Measurements from ENCODE around the gene ANGPTL3.

The ANGPTL3 gene

GRCh38 chr1:62625415-62625814 lies 28.1 kb downstream of the ANGPTL3 start:
- no peak for DNase-seq (ENCODE audit: low read depth, low spot score)
- Histone ChIP-seq H3K9me3 (ENCODE audit: insufficient read depth, low read length) (no peaks in the 10 kb centered on the region), H3K9ac (ENCODE audit: insufficient read length, low read depth) (no peak overlapping the region), H3K4me3 (ENCODE audit: insufficient read length, low read depth) (no peak overlapping the region), H3K36me3 (ENCODE audit: insufficient read depth, insufficient read length, low read length) (peaks cover 12% of the 10 kb centered on the region), H3K4me1 (ENCODE audit: insufficient read depth, insufficient read length) (no peaks in the 10 kb centered on the region), H3K27me3 (ENCODE audit: insufficient read depth, insufficient read length) (no peaks in the 10 kb centered on the region)
- no peak for TF ChIP-seq ZNF274 (IDR thresholded peaks at IDR 0.05; ENCODE audit: low read depth, low read length)
- TF ChIP-seq YY1 (IDR thresholded peaks at IDR 0.05; ENCODE audit: insufficient read depth, insufficient read length), result no peak
- TF ChIP-seq SUZ12 (IDR thresholded peaks at IDR 0.05; ENCODE audit: extremely low read depth, insufficient read depth, insufficient read length), result no peak

GRCh38 chr1:62628506-62628905 lies 31.2 kb downstream of the ANGPTL3 start:
- no peak for DNase-seq (ENCODE audit: low read depth, low spot score)
- Histone ChIP-seq H3K9me3 (ENCODE audit: insufficient read depth, low read length) (peaks cover 5% of the 10 kb centered on the region), H3K36me3 (ENCODE audit: insufficient read depth, insufficient read length, low read length) (peaks cover 35% of the 10 kb centered on the region), H3K4me1 (ENCODE audit: insufficient read depth, insufficient read length) (no peaks in the 10 kb centered on the region), H3K27me3 (ENCODE audit: insufficient read depth, insufficient read length) (no peaks in the 10 kb centered on the region), H3K4me3 (ENCODE audit: insufficient read length, low read depth) (no peak overlapping the region), H3K9ac (ENCODE audit: insufficient read length, low read depth) (no peak overlapping the region)
- no peak for TF ChIP-seq YY1 (IDR thresholded peaks at IDR 0.05; ENCODE audit: insufficient read depth, insufficient read length)
- TF ChIP-seq ZNF274 (IDR thresholded peaks at IDR 0.05; ENCODE audit: low read depth, low read length), result no peak
- TF ChIP-seq SUZ12 (IDR thresholded peaks at IDR 0.05; ENCODE audit: extremely low read depth, insufficient read depth, insufficient read length), result no peak

- no peak for DNase-seq (ENCODE audit: low read depth, low spot score)
- H3K9me3 ChIP-seq (ENCODE audit: insufficient read depth, low read length), result peaks cover 13% of the 10 kb centered on the region
- no peaks in the 10 kb centered on the region for H3K27me3 ChIP-seq (ENCODE audit: insufficient read depth, insufficient read length)
- TF ChIP-seq ZNF274 (IDR thresholded peaks at IDR 0.05; ENCODE audit: low read depth, low read length) (no peak), YY1 (IDR thresholded peaks at IDR 0.05; ENCODE audit: insufficient read depth, insufficient read length) (no peak), SUZ12 (IDR thresholded peaks at IDR 0.05; ENCODE audit: extremely low read depth, insufficient read depth, insufficient read length) (no peak)
- peaks cover 30% of the 10 kb centered on the region for H3K36me3 ChIP-seq (ENCODE audit: insufficient read depth, insufficient read length, low read length)
- no peaks in the 10 kb centered on the region for H3K4me1 ChIP-seq (ENCODE audit: insufficient read depth, insufficient read length)
- no peak overlapping the region for H3K9ac ChIP-seq (ENCODE audit: insufficient read length, low read depth)
- no peak overlapping the region for H3K4me3 ChIP-seq (ENCODE audit: insufficient read length, low read depth)
Observed at GRCh38 chr1:62637392-62638105, 40.2 kb downstream of the ANGPTL3 start.

GRCh38 chr1:62643283-62643682 lies 46.0 kb downstream of the ANGPTL3 start:
- H3K27me3 ChIP-seq (ENCODE audit: insufficient read depth, insufficient read length), result no peaks in the 10 kb centered on the region
- H3K36me3 ChIP-seq (ENCODE audit: insufficient read depth, insufficient read length, low read length), result peaks cover 40% of the 10 kb centered on the region
- no peak overlapping the region for H3K9ac ChIP-seq (ENCODE audit: insufficient read length, low read depth)
- H3K4me3 ChIP-seq (ENCODE audit: insufficient read length, low read depth), result no peak overlapping the region
- TF ChIP-seq SUZ12 (IDR thresholded peaks at IDR 0.05; ENCODE audit: extremely low read depth, insufficient read depth, insufficient read length), result no peak
- no peak for TF ChIP-seq ZNF274 (IDR thresholded peaks at IDR 0.05; ENCODE audit: low read depth, low read length)
- TF ChIP-seq YY1 (IDR thresholded peaks at IDR 0.05; ENCODE audit: insufficient read depth, insufficient read length), result no peak
- no peaks in the 10 kb centered on the region for H3K4me1 ChIP-seq (ENCODE audit: insufficient read depth, insufficient read length)
- DNase-seq (ENCODE audit: low read depth, low spot score), result no peak
- H3K9me3 ChIP-seq (ENCODE audit: insufficient read depth, low read length), result no peaks in the 10 kb centered on the region

- DNase-seq (ENCODE audit: low read depth, low spot score), result no peak
- Histone ChIP-seq H3K4me3 (ENCODE audit: insufficient read length, low read depth) (no peak overlapping the region), H3K9me3 (ENCODE audit: insufficient read depth, low read length) (no peaks in the 10 kb centered on the region), H3K27me3 (ENCODE audit: insufficient read depth, insufficient read length) (no peaks in the 10 kb centered on the region), H3K36me3 (ENCODE audit: insufficient read depth, insufficient read length, low read length) (peaks cover 28% of the 10 kb centered on the region), H3K9ac (ENCODE audit: insufficient read length, low read depth) (no peak overlapping the region), H3K4me1 (ENCODE audit: insufficient read depth, insufficient read length) (no peaks in the 10 kb centered on the region)
- no peak for TF ChIP-seq ZNF274 (IDR thresholded peaks at IDR 0.05; ENCODE audit: low read depth, low read length)
- no peak for TF ChIP-seq YY1 (IDR thresholded peaks at IDR 0.05; ENCODE audit: insufficient read depth, insufficient read length)
- no peak for TF ChIP-seq SUZ12 (IDR thresholded peaks at IDR 0.05; ENCODE audit: extremely low read depth, insufficient read depth, insufficient read length)
Observed at GRCh38 chr1:62652387-62652786, 55.1 kb downstream of the ANGPTL3 start.

- Histone ChIP-seq H3K9ac (ENCODE audit: insufficient read length, low read depth) (no peak overlapping the region), H3K9me3 (ENCODE audit: insufficient read depth, low read length) (no peaks in the 10 kb centered on the region), H3K36me3 (ENCODE audit: insufficient read depth, insufficient read length, low read length) (peaks cover 22% of the 10 kb centered on the region), H3K27me3 (ENCODE audit: insufficient read depth, insufficient read length) (no peaks in the 10 kb centered on the region), H3K4me1 (ENCODE audit: insufficient read depth, insufficient read length) (no peaks in the 10 kb centered on the region), H3K4me3 (ENCODE audit: insufficient read length, low read depth) (no peak overlapping the region)
- no peak for TF ChIP-seq YY1 (IDR thresholded peaks at IDR 0.05; ENCODE audit: insufficient read depth, insufficient read length)
- no peak for TF ChIP-seq ZNF274 (IDR thresholded peaks at IDR 0.05; ENCODE audit: low read depth, low read length)
- no peak for TF ChIP-seq SUZ12 (IDR thresholded peaks at IDR 0.05; ENCODE audit: extremely low read depth, insufficient read depth, insufficient read length)
- no peak for DNase-seq (ENCODE audit: low read depth, low spot score)
Observed at GRCh38 chr1:62654744-62655143, 57.4 kb downstream of the ANGPTL3 start.

All from NT2/D1 (cell line).